Hematopoietic multipotent progenitor cell treated with erythropoietin and hydrocortisone succinate and interleukin-3 and kit ligand, for 8 days (in vitro differentiated cells): Measurements from ENCODE around the gene PRR11.
"Not testable (repeated sequence)": the region's sequence is repeated elsewhere in the genome, so short reads cannot be mapped to it uniquely, and the experiment has no call there.

Experiments
- DNase-seq: peaks from one replicate; pipeline ENCODE4 v3.0.0-alpha.2; 2015

The PRR11 gene

GRCh38 chr17:59154292-59154720 lies 1.2 kb upstream of the PRR11 start:
- DNase-seq, result peak; percentile 54

DNA sequence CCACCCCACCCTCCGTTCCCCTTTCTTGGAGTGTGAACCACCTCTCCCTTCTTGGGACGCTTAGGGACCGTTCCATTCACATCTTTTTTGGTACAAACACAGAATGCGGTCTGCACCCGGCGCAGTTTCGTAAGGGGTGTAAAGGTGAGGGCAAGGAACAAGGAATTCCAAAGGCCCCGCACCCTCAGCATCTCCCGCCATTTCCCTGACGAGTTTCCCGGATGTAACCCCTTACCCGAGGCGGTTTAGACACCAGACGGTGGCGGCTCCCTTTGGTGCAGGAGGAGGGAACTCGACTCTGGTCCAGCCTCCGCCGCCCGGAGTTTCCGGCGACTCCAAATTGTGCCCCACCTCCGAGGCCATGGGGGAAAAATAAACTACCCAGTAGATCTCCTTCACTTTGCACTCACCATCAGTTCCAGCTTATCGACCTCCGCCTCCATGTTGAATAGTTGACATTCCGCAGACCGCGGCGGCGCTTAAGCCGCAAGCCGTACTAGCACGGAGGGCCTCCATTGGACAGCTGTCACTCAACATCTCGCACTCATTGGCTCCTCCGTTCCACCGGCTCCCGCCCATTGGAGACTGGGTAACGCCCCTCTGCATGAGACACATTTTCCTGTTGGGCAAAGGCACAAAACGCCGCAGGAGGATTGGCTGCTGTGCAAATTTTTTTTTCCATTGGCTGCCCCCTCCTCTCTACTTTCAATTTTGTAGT lies 666 bp upstream of the PRR11 start, which contains the start of gene SKA2:
Gene SKA2, minus strand, starts transcription at position 466 of the 718 bp plus-strand sequence. Its CDS starts 23 bp downstream, at position 443.
- DNase-seq, result peak; percentile 100

DNA sequence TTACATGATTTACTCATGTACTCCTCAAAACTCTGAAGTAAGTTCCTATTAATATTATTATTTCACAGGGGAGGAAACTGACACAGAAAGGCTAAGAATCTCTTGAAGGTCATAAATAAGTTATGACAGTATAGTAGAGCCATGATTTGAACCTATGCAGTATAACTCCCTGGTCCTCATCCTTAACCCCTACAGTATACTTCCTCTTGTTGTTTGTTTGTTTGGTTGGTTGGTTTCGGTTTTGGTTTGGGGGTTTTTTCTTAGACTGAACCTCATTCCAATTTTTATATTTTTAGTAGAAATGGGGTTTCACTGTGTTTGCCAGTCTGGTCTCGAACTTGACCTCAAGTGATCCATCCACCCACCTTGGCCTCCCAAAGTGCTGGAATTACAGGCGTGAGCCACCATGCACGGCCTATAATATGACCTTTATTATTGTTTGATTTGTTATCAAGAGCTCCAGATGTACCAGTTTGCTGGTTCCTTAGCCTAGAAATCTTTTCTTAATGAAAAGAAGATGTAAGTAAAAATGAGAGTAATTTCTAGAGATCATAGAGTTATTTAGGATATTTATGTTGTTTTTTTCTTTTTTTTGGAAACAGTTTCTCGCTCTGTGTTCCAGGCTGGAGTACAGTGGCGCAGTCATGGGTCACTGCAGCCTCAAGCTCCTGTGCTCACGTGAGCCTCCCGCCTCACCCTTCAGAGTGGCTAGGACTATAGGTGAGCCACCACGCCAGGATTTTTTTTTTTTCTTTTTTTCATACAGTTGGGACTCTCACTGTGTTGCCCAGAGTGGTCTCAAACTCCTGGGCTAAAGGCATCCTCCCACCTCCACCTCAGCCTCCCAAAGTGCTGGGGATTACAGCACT lies 4.8 kb downstream of the PRR11 start:
- no peak for DNase-seq

- DNase-seq, result no peak
Observed at GRCh38 chr17:59161477-59161876, 5.9 kb downstream of the PRR11 start.

DNA sequence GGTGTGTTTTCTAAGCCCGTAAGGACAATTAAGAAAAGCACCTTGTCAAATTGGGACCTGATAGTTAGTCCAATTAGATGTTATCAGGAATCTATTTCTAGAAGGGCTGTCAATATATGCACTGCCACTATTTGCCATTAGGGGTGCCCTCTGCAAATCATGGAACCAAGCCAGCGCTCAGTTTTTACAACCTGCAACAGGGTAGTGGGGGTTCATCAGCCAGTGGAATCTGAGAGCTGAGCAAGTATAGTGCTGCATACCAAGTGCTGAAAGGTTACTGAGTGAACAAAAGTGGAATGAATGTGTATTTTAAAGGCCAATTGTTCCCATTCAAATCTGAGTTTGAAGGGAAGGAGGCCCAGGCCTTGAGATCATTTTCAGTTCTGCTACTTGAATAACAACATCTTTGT lies 10.4 kb downstream of the PRR11 start:
- DNase-seq, result peak; percentile 81

DNA sequence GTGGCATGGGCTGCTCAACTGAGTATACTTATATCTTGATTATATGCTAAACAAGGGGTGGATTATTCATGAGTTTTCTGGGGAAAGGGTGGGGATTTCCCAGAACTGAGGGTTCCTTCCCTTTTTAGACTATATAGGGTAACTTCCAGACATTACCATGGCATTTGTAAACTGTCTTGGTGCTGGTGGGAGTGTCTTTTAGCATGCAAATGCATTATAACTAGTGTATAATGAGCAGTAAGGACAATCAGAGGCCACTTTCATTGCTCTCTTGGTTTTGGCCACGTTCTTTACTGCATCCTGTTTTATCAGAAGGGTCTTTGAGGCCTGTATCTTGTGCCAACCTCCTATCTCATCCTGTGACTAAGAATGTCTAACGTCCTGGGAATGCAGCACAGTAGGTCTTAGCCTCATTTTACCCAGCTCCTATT lies 12.0 kb downstream of the PRR11 start:
- peak; percentile 85 for DNase-seq

GRCh38 chr17:59172436-59173004 lies 17.0 kb downstream of the PRR11 start:
- DNase-seq, result no peak

DNA sequence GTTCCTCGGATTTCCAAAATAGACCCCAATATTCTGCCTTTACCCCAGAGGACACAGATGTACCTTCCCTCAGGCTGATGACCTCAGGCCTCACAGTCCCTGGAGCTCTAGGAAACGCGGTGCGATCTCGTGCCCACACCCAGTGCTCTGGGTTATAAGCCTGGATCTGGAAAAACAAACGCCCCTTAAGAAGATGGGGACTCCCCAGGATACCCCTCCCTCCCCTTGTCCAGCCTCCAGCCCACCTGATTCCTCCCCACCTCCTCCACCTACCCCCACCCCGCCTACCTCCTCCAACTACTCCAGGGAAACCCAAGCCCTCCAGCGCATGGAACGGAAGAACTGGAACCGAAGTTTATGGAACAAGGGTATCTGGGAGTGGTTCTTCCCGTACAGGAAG lies 19.1 kb downstream of the PRR11 start:
- no peak for DNase-seq

- no peak for DNase-seq
Observed at GRCh38 chr17:59175076-59175475, 19.5 kb downstream of the PRR11 start.

DNA sequence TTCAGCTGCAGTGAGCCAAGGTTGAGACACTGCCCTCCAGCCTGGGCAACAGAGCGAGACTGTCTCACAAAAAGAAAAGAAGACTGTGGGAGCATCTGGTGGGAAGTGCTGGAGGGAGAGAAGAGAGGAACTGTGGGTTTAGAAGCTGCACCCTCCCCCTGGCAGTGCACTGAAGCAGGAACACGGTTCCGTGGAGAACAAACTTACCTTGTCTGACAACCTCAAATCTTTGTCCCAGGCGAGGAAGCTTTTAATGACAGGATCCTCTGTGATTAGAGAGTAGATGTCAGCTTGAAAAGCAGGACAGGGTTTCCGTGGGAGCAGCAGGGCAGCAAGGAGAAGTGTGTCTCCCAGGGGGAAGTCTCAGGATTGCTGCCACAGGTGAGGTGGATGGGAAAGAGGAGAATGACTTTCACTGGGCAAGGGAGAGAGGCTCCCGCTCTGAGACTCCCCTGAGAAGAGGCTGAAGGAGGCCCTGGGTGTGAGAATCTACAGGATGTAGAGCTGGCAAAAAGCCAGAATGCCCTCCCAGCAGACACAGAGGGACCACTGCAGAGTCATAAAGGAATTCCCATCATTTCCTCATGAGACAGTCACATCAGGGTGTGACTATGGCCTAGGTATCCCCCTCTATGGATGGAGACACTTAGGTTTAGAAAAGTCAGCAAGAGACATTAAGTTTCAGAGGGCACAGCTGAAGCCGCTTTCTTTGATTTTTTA lies 22.9 kb downstream of the PRR11 start:
- DNase-seq, result no peak

DNA sequence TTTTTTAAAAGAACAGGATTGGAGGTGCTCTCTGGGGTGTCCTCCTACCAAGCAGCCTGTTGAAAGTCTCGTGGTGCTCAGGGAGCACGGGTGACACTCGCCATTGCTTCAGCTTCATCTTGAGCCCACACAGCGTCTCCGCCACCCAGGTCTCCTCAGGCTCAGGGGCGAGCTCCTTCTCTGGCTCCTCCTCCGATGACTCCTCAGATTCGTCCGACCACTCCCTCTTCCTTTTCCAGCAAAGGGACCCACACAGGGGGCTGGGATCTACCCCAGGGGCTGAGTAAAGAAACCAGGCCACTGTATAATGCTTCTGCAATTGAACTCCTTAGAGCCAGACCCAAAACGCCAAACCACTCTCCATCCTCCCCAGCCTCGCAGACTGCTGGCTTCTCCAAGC lies 24.1 kb downstream of the PRR11 start:
- not testable (repeated sequence) for DNase-seq

- DNase-seq, result no peak
Observed at GRCh38 chr17:59180626-59181025, 25.1 kb downstream of the PRR11 start.

GRCh38 chr17:59181481-59181880 lies 25.9 kb downstream of the PRR11 start:
- DNase-seq, result no peak

DNA sequence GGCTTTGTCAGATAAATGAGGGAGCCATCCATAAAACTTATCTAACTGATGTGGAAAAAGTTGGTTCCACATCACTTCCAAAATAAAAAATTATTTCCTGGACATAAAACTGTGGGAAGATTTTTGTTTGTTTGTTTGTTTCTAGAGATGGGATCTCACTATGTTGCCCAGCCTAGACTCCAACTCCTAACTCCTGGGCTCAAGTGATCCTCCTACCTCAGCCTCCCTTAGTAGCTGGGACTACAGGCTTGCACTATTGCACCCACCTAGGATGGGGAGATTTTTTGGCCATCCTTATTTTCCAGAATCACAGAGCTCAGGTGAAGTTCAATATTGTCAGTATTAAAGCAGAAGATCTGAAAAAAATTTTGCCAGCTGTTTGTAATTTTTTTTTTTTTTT lies 30.5 kb downstream of the PRR11 start:
- no peak for DNase-seq

- DNase-seq, result no peak
Observed at GRCh38 chr17:59186850-59187249, 31.3 kb downstream of the PRR11 start.

GRCh38 chr17:59190806-59191205 lies 35.3 kb downstream of the PRR11 start:
- DNase-seq, result no peak

- no peak for DNase-seq
Observed at GRCh38 chr17:59193336-59193862, 37.9 kb downstream of the PRR11 start.

DNA sequence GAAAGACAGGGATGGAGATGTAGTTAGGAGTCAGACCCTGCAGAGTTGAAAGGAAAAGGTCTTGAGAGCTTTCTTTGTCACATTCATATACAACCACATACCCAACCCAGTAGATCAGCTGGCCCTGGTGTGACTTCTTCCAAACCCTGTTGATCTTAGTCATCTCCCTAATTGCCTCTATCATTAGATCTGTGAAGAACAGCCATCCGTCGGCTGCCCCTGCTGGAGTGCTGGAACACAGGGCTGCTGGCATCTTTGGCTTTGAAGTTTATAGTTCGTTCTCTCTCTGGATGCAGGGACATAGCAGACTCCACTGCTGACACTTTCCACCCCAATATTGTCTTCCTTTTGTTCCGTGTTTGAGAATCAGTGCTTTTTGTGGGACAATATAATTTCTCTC lies 43.9 kb downstream of the PRR11 start:
- DNase-seq, result no peak

DNA sequence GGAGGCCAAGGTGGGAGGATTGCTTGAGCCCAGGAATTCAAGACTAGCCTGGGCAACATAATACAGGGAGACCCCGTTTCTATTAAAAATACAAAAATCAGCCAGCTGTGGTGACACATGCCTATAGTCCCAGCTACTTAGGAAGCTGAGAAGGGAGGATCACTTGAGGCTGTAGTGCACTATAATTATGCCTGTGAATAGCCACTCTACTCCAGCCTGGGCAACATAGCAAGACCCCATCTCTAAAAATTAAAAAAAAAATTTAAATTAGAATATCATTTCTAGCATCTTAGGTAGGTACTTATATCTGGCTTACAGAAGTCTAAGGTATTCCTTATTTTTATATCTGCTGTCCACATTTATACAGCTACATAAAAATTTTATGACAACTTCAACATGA lies 46.8 kb downstream of the PRR11 start:
- DNase-seq, result no peak

DNA sequence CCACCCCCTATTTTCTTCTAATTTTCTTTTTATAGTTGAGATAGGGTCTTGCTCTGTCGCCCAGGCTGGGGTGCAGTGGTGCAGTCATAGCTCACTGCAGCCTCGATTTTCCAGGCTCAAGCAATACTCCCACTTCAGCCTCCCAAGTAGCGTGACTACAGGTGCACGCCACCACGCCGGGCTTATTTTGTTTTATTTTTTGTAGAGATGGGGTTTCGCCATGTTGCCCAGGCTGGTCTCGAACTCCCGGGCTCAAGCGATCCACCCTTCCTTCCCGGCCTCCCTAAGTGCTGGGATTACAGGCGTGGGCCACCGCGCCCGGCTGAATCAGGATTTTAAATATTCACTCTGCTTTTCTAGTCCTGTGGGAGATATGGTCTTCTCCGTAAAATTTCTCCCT lies 63.8 kb downstream of the PRR11 start:
- DNase-seq, result no peak

GRCh38 chr17:59219992-59220327 lies 64.4 kb downstream of the PRR11 start:
- DNase-seq, result no peak

- DNase-seq, result peak; percentile 95
Observed at GRCh38 chr17:59220328-59221158, 65.0 kb downstream of the PRR11 start, which contains the start of gene GDPD1. GDPD1 (plus strand) TSS chr17:59220511; CDS start chr17:59220610, 99 bp downstream.
